ENCODE results near the gene TSPAN18. TPM values are rescaled to one million over a fixed set of nuclear protein-coding genes. Genes with fewer than 3 reads are reported as not detected.
A peak's percentile ranks its signal among the peaks of the same experiment; 100 is the strongest.

TSPAN18 gene
- total RNA-seq, 1 donor from 2014 or later: 94.6 TPM

DNA sequence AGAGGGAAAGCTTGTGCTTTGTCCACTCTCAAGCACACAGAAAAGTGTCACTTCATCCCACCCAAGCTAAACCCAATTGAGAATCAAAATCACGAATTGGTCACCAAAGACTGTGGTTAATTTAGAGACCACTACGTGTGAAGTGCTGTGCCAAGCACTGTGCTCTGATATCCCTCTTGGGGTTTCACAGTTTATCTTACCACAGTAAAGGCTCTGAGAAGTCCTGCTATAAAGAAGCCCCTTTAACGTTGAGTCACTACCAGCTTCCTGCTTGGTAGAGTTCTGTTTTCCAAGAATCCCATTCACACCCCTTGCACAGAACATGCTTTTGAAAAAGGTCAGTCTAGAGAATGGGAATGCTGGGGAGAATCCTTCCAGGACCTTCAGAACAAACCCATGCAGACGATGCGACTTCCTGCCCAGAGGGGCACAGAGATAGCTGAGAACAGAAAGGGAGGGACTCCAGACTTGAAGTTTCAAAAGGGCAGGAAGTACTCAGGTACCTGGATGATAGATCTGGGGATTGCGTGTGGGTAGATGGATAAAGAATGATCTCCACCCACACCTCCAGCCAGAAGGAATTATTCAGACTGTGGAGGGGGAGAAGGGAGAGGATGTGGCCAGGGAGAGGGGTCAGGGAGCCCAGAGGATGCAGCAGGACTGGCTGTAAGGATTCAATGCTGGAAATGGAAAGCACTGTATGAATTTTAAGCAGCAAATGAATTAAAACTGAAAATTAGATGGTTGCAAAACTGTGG, 18.1 kb upstream of the TSPAN18 start:
- no peak for ATAC-seq
- no peak for DNase-seq
- intact Hi-C loops (cut with micrococcal nuclease): no loop called here

DNA sequence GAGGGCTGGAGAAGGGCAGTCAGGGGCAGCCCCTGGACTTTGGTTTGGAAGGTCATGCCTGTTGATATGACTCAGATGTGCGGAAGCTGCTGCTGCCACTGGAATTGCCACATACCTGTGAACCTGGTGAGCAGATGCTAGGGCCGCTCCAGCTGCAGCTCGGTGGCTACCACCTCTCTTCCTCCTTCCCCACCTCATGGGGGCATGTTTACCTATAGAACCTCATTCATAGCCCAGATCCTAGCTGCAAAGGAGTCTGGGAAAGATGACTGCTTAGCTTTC, 17.5 kb upstream of the TSPAN18 start:
- ATAC-seq: no peak
- intact Hi-C loops (cut with micrococcal nuclease): no loop called here
- DNase-seq: no peak

DNA sequence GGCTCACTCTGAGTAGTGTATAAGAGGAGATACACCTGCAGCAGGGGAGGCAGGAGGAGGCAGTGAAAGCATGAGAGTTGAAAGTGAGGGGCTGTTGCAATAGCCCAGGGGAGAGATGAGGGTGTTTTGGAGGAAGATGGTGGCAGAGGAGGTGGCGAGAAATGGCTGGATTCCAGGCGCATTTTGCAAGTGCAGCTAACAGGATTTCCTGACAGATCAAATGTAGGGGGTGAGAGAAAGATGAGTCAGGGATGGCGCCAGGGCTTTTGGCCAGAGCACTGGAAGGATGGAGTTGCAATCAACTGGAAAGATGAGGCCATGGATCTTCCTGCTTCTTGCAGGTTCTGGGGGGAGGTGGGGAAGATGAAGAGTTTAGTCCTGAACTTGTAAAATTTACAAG, 16.8 kb upstream of the TSPAN18 start:
- ATAC-seq (no peak), DNase-seq (no peak)
- intact Hi-C loops (cut with micrococcal nuclease): no loop called here

DNA sequence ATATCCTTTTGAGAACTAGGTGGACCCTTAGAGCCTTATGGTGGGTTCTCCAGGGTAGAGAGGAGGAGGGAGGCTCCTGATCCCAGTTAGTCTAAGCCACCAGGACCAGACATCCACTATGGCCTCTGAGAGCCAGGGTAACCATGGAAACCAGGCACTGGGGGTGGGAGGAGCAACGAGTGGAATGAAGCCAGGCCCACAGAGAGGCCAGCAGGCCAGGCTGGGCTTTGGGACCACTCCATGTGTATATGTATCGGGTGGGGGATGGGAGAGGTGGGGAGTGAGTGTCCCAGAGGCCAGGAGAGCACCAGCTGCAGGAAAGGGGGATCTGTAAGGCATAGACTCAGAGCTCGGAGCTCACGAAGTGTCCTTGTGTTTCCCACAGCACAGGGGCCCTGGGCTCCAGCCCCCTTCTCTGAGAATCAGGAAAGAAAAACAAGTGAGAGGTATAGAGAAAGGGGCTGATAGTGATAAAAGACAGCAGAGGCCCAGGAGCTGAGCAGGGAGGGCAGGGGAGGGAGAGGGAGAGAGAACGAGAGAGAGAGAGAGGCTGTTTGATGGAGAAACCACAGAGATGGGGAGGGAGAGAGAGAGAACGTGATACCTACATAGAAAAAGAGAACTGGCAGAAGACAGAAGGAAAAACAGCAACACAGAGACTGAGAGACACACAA, 15.5 kb upstream of the TSPAN18 start:
- no peak for ATAC-seq
- intact Hi-C loops (cut with micrococcal nuclease): no loop called here

DNA sequence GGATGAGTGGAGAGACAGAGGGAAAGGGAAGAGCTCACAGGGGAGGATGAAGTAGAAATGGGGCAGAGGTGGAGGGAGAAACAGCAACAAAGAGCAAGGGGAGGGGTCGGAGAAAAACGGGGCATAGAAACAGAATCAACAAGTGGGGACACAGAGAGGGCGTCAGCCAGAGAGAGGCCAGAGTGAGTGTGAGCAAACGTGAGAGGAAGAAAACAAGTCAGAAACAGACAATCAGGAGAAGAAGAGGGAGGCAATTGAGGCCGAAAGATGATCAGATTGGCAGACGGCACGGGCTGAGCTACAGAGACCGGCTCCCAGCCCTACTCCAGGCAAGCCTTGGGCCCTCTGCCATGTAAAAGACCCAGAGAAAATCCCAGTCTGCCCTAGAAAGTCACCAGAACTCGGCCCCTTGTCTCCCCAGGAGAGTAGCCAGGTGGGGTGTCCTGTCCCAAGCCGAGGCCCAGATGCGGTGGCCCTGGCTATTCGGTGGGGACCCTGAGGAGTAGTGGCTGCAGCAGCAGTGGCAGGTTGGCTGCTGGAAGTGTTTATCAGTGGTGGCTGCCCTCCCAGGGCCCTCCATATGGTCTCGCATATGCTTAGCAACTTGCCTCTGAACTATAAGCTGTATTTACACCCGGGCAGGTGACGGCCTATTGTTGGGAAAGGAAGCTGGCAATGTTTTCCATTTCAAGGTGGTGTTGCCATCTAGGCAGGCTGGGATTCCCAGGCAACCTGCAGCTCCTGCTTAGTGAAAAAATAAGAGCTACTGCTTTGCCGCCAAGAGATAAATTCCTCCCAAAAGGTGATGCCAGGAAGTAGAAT, 14.8 kb upstream of the TSPAN18 start:
- DNase-seq: no peak
- intact Hi-C loops (cut with micrococcal nuclease): no loop called here
- ATAC-seq: no peak

More for the DNA sequence above, 15.5 kb upstream of the TSPAN18 start:
- DNase-seq: no peak

DNA sequence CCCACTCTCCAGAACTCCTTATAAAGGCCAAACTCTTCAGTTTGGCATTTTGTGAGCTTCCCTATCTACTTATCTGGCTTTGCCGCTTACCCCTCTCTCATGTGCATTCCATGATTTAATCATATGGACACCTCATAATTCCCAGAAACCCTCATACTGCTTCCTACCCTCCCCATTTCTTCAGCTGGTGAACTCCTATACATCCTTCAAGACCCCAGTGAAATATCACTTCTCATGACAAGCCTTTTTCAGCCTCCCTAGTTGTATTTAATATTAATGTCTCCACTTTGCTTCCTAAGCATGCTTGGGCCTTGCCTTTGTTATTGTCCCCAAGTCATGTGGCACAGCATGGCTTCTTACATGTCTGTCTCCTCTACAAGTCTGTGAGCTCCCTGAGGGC, 13.7 kb upstream of the TSPAN18 start:
- DNase-seq: no peak
- intact Hi-C loops (cut with micrococcal nuclease): no loop called here
- ATAC-seq: no peak

DNA sequence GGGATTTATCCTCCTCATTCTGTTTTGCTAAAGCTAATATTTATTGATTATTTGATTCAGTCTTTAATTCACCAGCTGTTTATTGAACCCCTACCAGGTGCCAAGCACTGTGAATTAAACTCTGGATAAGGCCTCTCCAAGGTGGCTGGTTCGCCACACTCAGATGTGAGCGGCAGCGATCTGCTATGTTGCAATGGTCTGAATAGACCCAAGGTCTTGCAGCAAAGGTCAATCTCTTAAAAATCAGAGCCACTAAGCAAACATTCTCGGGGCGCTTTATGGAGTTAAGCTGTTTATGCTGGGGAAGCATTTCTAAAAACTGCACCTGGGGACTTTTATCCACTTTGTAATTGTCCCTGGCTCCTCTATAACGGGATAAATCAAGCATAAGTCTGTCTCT, 10.5 kb upstream of the TSPAN18 start:
- no peak for ATAC-seq
- intact Hi-C loops (cut with micrococcal nuclease): no loop called here
- no peak for DNase-seq

DNA sequence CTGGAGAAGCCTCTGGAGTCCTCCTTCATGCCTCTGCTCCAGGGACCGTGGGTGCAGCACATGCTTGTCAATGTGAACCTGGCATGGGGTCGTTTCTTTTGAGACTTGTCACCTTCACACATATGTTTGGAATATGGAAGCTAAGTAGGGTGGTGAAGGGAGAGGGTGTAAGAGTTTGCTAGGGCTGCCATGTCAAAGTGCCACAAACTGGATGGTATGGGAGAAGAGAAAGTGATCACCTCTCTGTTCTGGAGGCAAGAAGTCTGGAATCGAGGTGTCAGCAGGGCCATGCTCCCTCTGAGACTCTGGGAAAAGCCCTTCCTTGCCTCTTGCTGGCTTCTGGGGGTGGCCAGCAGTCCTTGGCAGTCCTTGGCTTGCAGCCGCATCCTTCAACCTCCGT, 8.7 kb upstream of the TSPAN18 start:
- no peak for DNase-seq
- intact Hi-C loops (cut with micrococcal nuclease): no loop called here
- no peak for ATAC-seq

DNA sequence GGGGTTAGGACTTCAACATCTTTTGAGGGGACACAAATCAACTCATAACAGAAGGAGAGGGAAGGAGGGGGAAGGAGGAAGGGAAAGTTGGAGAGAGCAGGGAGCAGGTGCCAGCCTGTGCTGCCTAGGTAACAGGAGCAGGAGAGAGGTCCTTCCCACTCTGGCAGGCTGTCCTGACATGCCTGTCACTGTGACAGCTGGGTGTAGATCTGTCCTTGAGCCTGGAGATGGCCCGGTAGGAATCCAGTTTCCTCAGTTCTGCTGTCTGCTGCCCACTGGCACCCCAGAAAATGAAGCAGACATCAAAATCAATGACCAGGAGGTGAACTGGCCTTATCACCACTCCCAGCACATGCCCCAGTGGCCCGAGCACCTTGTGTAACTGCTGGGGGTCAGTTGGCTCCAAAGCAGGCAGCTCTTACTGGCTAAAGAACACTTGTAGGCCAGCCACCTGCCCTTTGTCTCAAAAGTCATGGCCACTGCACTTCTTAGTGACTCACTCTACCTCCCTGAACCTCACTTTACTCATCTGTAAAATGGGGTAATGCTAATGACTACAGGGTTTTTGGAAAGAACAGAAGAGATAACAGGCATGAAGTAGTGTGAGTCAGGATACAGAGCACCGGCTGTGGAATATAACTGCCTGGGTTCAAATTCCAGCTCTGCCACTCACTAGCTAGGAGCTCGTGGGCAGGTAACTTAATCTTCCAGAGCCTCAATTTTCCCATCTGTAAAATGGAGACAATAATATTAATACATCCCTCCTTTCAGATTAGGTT, 8.0 kb upstream of the TSPAN18 start:
- ATAC-seq: peak; percentile 14
- intact Hi-C loops (cut with micrococcal nuclease): no loop called here
- DNase-seq: no peak

DNA sequence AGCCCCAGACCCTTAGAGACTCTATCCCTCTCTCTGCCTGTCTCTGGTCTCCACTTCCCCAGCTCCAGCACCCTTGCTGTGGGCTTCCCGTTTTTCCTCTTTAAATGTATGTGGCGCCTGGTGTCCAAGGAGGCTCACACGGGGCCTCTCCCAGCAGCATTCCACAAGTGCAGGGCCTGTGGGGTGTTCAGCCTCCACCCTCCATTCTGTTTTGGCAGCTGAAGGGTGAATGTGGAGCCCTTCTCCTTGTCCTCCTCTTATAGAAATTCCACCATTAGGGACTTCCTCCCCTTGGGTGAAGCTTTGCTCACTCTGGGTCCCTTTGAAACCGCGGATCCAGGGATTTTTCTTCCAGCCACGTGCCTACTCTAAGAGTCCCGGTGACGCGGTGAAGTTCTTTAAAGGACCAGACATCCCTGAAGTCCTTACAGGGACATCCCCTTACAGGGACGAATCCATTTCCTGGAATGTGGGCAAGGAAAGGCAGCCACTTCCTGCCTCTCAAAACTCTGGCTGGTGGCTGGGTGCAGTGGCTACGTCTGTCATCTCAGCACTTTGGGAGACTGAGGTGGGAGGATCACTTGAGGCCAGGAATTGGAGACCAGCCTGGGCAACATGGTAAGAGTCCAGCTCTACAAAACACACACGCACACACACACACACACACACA, 1.6 kb upstream of the TSPAN18 start:
- ATAC-seq (no peak), DNase-seq (no peak)
- intact Hi-C loops (cut with micrococcal nuclease): loop anchor here (10.0 kb wide), 1 partner anchor 180 kb away; no protein-coding TSS in a partner anchor

DNA sequence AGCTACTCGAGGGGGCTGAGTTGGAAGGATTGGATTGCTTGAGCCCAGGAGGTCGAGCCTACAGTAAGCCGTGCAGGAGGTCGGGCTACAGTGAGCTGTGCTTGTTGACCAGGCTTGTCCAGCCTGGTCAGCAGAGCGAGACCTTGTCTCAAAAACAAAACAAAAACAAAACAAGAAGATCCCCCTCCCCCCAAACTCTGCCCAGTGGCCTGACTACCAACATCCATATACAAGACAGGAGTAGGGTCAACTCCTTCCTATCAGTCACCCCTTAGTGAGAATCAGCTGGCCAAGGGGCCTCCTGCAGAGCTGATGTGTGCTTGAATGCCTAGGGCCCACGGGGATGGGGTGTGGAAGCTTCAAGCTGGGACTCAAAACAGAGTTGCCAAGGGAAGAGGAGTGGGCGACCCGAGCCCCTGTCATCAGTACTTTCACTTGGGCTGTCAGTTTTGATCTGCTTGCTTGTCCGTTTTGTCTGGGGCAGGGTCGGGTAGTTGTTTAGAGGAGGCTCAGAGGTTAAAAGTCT, 942 bp upstream of the TSPAN18 start:
- DNase-seq (no peak), ATAC-seq (no peak)

DNA sequence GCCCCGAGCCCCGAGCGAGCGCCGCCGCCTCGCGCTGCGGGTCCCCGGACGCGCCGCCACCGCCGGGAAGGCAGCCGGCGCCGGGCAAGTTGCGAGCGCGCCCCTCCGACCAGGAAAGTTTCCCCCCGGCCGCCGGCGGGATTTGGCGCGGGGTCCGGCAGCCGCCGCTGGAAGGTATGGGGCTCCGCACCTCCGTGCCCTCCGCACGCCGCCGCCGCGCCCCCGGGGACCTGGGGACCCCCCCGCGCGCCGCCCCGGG, 281 bp downstream of the TSPAN18 start:
- no peak for ATAC-seq
- intact Hi-C loops (cut with micrococcal nuclease): loop anchor here (10.0 kb wide), 1 partner anchor 178 kb away; no protein-coding TSS in a partner anchor
- no peak for DNase-seq

More for the DNA sequence above, 942 bp upstream of the TSPAN18 start:
- intact Hi-C loops (cut with micrococcal nuclease): loop anchor here (10.0 kb wide), 1 partner anchor 179 kb away; no protein-coding TSS in a partner anchor

DNA sequence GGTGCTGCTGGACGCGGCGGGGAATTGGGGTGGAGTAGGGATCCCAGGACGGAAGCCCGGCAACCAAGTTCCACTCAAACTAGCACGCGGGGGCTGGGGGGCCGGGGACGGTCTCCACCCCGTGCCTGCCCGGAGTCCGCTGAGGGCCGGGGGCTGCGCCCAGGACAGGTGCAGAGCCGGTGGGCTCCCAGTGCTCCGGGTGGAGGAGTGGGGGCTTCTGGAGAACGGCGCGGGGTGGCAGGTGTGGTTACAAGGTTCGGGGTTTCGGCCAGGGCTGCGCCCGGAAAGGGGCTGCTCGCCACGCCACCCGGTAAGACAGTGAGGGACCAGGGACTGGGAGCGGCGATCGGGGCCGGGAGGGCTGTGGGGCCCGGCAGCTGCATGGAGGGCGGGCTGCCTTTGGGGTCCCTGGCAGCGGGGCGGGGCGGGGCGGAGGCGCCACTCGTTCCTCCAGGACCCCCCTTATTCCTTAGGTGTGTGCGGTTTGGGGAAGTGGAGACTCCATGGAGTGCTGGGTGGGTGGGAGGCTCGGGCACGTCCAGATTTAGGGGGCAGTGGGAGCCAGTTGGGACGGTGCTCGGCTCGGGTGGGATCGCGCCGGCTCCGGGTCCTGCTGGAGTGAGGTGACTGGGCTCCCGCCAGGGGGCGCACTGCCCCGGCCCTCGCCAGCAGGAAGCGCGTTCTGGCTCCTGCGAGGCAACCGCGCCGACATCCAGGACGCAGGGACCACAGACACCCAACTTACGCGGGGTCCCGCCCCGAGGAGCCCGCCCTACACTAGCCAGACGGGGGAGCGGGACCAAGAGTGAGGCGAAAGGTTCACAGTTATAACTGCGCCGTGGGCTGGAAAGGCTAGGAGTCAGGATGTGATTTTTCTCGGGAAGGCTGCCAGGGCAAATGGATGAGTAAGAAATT, 868 bp downstream of the TSPAN18 start:
- ATAC-seq (peak; percentile 89), DNase-seq (peak; percentile 94)
- intact Hi-C loops (cut with micrococcal nuclease): loop anchor here (10.0 kb wide), 1 partner anchor 177 kb away; no protein-coding TSS in a partner anchor

DNA sequence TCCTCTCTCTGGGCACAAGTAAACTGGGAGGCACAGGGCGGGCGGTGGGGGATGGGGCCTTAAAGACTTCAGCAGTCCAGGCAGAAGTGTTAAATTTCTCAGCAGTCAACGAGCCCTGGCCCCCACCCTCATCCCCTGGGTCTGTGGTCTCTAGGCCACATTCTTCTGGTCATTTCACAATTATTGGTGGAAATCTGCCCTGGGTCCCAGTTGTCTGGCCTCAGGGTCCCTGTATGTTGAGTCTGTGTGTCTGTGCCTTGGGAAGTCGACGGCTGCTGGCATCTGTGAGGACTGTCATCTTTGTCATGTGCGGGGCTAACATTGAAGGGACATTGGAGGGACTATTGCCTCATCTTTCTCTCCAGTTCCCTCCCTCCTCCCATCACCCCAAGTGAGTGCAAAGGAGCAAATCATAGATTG, 1.7 kb downstream of the TSPAN18 start:
- intact Hi-C loops (cut with micrococcal nuclease): loop anchor here (10.0 kb wide), 1 partner anchor 176 kb away; no protein-coding TSS in a partner anchor
- no peak for DNase-seq
- no peak for ATAC-seq

DNA sequence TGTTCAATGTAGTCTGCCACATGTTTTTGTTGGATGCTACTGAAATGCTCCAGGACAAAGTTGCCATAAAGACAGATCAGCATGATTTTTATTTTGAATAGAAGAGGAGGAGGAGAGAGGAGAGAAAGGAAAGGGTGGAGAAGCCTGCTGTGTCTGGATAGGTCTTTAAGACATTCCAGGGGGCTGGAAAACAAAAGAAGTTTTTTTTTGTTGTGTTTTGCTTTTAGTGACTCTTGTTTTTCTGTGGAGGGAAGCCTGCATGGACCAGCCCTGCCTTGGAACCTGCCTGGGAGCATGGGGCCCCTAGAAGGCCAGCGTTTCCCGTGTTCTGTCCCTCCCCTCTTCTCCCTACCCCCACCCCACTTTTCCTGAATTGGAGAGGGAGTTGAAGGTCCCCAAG, 2.3 kb downstream of the TSPAN18 start:
- DNase-seq (no peak), ATAC-seq (peak; percentile 1)
- intact Hi-C loops (cut with micrococcal nuclease): loop anchor here (10.0 kb wide), 1 partner anchor 176 kb away; no protein-coding TSS in a partner anchor

DNA sequence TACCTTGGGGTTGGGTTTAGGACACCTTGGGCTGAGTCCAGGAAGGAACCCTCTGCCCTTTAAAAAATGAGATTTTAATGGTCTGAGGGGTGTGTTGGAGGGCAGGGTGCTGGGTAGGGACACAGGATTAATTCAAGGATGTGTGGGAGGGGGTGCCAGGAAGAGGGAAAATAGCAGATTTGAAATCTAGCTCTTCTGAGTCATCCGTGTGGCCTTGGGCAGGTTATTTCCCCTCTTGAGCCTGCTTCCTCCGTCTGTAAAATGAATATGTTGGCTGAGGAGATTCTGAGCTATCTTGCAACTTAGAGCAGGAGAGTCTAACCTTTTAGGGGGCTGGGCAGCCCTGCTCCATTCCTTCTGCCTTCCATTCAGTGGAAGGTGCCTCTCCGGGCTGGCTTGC, 3.0 kb downstream of the TSPAN18 start:
- intact Hi-C loops (cut with micrococcal nuclease): loop anchor here (10.0 kb wide), 1 partner anchor 175 kb away; no protein-coding TSS in a partner anchor
- DNase-seq (no peak), ATAC-seq (no peak)

DNA sequence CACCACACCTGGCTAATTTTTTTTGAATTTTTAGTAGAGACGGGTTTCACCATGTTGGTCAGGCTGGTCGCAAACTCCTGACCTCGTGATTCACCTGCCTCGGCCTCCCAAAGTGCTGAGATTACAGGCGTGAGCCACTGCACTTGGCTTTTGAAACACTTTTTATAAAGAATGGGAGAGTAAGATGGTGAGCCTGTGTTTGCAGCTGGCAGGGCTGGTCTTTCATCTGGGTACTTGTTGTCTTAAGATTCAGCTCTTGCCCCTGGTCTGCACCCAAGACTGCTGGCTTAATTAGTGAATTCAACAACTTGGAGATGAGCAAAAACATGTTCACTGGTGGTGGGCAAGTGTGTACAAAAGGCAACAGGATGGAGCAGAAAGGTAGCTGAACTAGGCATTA, 4.0 kb downstream of the TSPAN18 start:
- DNase-seq: no peak
- ATAC-seq: no peak
- intact Hi-C loops (cut with micrococcal nuclease): no loop called here

Data from left ventricle myocardium superior (tissue), 1 donor.